ENCODE data around the gene BEND7. TPM values are rescaled to one million over a fixed set of nuclear protein-coding genes. Genes with fewer than 3 reads are reported as not detected.
"Not testable (repeated sequence)": the region's sequence is repeated elsewhere in the genome, so short reads cannot be mapped to it uniquely, and the experiment has no call there.

The BEND7 gene, protein sequence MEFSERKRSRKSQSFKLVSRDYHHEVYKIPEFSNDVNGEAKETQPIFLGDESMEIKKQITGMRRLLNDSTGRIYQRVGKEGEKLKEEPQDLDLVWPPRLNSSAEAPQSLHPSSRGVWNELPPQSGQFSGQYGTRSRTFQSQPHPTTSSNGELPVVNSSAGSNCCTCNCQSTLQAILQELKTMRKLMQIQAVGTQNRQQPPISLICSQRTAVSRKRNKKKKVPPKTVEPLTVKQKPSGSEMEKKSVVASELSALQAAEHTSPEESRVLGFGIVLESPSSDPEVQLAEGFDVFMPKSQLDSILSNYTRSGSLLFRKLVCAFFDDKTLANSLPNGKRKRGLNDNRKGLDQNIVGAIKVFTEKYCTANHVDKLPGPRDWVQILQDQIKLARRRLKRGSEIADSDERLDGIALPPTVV
- 28.6 TPM for total RNA-seq

DNA sequence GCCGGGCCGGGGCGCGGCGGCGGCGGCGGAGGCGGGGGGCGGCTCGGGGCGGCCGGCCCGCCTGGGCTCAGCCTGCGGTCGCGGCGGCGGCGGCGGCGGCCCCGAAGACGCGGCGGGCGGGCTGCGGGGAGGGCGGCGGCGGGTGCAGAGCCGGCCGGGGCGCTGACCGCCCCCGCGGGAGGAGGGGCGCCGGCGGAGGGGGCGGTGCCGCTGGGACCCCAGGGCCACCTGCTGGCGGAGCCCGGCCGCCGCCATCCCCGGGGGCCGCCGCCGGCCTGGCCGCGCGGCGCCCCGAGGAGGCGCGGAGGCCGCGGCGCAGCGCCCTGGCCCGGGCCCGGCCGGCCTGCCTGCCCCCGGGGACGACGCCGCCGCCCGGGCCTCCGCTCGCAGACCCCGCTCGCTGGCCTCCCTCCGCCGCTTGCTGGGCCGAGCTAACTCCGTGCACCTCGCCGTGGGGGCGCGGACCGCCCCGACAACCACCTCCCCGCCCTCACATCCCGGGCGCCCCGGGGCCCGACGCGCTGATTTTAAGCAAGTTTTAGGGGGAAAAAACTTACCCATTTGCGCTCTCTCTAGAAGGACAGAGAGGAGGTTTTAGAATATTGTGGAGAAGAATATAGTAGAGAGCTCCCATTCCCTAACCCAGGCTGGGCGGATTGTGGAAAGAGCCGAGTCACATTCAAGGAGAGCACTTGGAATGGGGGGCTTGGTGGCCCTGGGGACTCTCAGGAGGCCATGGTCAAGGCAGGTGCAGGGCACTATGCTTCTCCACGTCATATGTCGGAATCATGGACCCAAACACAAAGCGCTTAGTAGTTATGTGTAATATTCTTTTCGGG is at the start of gene BEND7:
Gene BEND7 (minus strand): TSS at position 140 of the 839 bp plus-strand sequence. CDS start 481 bp downstream, outside the sequence.
- ATAC-seq (peak; percentile 52), DNase-seq (ENCODE audit: low spot score) (no peak)
- intact Hi-C loops (cut with DNase I), result no loop called here

- intact Hi-C loops (cut with DNase I), result no loop called here
- DNase-seq (ENCODE audit: low spot score) (no peak), ATAC-seq (no peak)
These were observed 45.1 kb upstream of the BEND7 start for GRCh38 chr10:13573960-13574359.

DNA sequence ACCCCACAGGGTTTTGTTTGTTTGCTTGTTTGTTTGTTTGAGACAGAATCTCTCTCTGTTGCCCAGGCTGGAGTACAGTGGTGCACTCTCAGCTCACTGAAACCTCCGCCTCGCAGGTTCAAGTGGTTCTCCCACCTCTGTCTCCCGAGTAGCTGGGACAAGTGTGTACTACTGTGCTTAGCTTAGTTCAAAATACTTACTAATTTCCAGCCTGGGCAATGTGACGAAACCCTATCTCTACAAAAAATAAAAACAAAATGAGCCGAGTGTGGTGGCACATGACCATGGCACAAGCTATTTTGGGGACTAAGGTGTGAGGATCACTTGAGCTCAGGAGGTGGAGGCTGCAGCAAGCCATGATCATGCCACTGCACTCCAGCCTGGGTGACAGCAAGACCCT is 42.7 kb upstream of the BEND7 start:
- DNase-seq (ENCODE audit: low spot score), result no peak
- intact Hi-C loops (cut with DNase I), result no loop called here
- no peak for ATAC-seq

- no peak for ATAC-seq
- no peak for DNase-seq (ENCODE audit: low spot score)
- intact Hi-C loops (cut with DNase I), result no loop called here
These were observed 38.2 kb upstream of the BEND7 start for GRCh38 chr10:13567030-13567429.

DNA sequence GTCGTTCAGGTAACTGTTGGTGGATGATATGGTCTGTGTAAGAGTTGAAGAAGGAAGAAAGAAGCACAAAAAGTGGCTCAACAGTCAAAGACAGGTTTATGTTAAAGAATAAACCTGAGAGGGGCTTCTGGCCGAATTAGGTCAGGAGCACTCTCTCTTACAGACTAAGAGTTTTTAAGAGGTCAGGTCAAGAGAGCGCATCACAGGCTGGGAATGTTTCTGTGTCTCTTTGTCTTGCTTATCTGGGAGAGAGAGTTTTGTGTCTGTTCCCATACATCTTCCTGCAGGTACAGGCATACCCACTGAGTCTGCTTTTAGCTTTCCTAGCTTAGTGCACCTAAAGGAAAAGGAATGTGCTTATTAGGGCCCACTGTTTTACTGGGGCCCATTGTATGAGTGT is 35.8 kb upstream of the BEND7 start:
- ATAC-seq, result no peak
- intact Hi-C loops (cut with DNase I), result no loop called here
- DNase-seq (ENCODE audit: low spot score), result no peak

- intact Hi-C loops (cut with DNase I), result no loop called here
- ATAC-seq, result no peak
- no peak for DNase-seq (ENCODE audit: low spot score)
These were observed 34.9 kb upstream of the BEND7 start for GRCh38 chr10:13563481-13564445.

DNA sequence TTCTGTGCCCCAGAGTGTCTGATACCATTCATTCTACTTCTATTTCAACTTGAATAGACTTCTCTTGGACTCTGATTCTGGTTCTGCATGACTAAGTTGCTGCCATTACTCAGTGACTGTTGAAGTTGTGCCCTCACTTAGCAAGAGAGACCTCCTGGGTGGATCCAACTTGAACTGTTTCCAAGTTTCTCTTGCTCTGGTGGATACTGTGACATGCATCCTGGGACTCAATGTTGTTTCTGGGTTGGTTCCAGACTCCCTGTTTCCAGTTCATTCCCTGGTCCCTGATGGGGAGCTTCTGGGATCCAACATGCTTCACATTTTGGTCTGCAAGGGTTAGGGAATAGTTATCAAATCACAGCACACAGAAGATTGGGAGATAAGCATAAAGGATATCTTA is 31.8 kb upstream of the BEND7 start:
- intact Hi-C loops (cut with DNase I), result no loop called here
- DNase-seq (ENCODE audit: low spot score), result no peak
- no peak for ATAC-seq

DNA sequence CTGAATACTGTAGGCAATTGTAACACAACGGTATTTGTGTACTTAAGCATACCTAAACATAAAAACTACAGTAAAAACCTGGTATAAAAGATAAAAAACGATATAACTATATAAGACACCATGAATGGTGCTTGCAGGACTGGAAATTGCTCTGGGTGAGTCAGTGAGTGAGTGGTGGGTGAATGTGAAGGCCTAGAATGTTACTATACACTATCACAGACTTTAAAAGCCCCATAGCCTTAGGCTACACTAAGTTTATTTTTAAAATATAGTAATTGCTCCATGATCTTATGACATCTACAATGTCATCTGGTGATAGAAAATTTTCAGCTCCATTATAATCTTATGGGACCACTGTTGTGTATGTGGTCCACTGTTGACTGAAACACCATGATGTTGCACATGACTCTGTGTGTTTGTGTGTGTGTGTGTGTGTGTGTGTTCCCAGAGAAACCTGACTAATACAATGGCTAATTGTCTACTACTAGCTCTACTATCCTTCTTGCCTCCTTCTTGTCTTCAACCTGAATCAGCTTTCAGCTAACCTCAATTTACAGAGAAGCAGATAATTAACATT is 30.4 kb upstream of the BEND7 start:
- intact Hi-C loops (cut with DNase I), result no loop called here
- no peak for ATAC-seq
- no peak for DNase-seq (ENCODE audit: low spot score)

DNA sequence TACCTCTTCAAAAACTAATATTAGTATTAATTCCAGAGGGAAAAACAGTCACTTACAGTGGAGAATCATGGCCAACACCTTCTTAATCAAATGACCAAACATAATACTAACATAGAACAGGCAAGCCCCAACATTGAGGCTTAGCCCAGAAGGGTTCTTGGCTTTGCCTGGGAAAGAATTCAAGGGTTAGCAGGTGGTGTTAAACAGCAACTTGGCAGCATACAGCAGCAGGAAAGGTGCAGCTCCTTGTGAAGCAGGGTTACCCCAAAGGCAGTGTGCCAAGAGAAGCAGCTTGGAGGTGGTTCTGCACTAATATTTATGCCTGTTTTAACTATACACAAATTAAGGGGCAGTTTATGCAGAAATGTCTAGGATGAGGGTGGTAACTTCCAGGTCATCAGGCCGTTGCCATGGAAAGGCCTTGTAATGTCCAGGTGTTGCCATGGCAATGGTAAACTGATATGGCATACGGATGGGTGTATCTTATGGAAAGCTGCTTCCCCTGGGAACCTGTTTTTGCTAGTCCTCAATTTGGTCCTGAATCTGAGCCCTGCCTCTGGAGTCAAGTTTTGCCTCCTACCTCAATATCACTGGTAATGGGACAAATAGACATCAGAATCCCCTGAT is 27.2 kb upstream of the BEND7 start:
- DNase-seq (ENCODE audit: low spot score), result no peak

DNA sequence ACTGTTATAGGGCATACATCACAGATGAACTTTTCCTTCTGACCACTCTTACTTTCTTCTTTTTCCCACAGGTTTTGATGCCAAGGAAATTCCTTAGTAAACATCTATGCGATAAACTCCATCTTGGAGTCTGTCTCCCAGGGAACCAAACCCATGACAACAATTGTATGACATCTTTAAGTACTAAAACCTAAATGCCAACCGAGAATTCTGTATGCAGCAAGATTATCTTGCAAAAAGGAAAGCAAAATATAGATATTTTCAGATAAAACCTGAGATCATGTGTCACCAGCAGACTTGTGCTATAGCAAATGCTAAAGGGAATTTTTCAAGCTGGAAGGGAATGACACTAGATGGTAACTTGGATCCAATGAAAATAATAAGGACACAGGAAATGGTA is 22.0 kb upstream of the BEND7 start:
- DNase-seq (ENCODE audit: low spot score), result no peak
- intact Hi-C loops (cut with DNase I), result no loop called here
- no peak for ATAC-seq

More for the DNA sequence above, 27.2 kb upstream of the BEND7 start:
- no peak for ATAC-seq
- intact Hi-C loops (cut with DNase I), result no loop called here

DNA sequence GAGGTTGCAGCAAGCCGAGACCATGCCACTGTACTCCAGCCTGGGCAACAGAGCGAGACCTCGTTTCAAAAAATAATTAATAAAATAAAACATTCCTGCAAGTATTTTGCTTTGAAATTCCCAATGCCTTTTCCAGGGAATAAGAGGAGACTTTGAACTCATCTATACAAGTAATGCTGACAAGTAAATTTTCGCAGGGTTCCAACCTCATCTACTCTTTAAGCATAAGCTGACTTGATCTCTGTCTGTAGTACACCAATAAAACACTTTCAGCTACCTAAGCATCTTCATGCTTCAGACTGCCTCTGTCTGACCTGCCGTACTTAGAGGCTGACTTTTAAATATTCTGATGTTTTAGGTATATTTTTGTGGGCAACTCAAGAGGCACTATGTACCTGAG is 13.7 kb upstream of the BEND7 start:
- intact Hi-C loops (cut with DNase I), result no loop called here

GRCh38 chr10:13537985-13538384 is 9.2 kb upstream of the BEND7 start:
- DNase-seq (ENCODE audit: low spot score); intact Hi-C loops (cut with DNase I); ATAC-seq: not testable (repeated sequence)

More for the DNA sequence above, 13.7 kb upstream of the BEND7 start:
- no peak for ATAC-seq
- DNase-seq (ENCODE audit: low spot score), result no peak

- no peak for DNase-seq (ENCODE audit: low spot score)
- intact Hi-C loops (cut with DNase I), result no loop called here
- ATAC-seq, result peak; percentile 46
These were observed 8.0 kb upstream of the BEND7 start for GRCh38 chr10:13536674-13537366.

DNA sequence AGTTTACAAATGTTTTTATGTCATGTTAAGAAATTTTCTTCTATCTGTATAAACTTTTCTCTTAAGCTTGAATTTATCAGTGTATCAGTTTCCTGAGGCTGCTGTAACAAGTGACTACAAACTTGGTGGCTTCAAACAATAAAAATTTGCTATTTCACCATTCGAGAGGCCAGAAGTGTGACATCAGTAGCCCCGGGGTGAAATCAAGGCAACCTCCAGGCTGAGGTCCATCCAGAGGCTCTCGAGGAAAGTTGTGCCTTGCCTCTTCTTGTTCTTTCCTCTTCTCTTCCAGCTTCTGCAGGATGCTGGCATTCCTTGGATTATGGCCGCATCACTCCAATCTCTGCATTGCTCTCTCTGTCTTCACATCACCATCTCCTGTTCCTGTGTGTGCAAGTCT is 6.5 kb upstream of the BEND7 start:
- ATAC-seq, result no peak
- intact Hi-C loops (cut with DNase I), result no loop called here
- DNase-seq (ENCODE audit: low spot score), result no peak

DNA sequence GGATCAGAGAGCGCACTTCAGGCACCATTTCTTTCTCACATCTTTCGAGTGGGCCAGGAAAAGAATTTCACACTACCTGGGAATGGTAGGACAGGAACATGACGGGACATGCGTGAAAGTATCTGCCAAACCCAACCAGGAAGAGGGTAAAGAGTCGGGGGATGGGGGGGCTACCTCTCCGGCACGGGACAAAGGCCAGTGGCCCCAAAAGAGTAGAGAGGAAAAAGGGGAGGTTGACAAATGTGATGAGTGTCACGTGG is 830 bp upstream of the BEND7 start:
- intact Hi-C loops (cut with DNase I), result no loop called here
- DNase-seq (ENCODE audit: low spot score) (no peak), ATAC-seq (no peak)

GRCh38 chr10:13528123-13528874 is 515 bp downstream of the BEND7 start:
- ATAC-seq (no peak), DNase-seq (ENCODE audit: low spot score) (no peak)
- intact Hi-C loops (cut with DNase I), result no loop called here

DNA sequence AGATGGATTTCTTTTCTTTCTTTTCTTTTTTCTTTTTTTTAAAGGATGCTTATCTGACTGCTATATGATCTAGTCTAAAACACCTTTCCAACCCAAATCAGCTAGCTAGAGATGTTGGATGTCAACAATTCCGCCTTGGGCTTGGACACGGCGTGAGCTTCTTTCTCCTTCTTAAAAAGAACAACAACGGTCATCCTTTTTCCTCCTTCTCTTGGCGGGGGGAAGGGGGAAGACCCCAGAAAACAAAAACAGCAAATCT is 1.0 kb downstream of the BEND7 start:
- intact Hi-C loops (cut with DNase I), result no loop called here
- ATAC-seq (no peak), DNase-seq (ENCODE audit: low spot score) (no peak)
